Stimulated activated CD8-positive, alpha-beta memory T cell treated with anti-CD3 and anti-CD28 coated beads, Interleukin-12 subunit alpha, Interleukin-12 subunit beta, amount 100 ng/mL, for 24 hours (primary cell): Measurements from ENCODE around the gene DGKH.
A peak's percentile ranks its signal among the peaks of the same experiment; 100 is the strongest.

Experiments used
- DNase-seq: peaks from one replicate; pipeline ENCODE4 v3.0.0-alpha.2; 2020; ENCODE audit errors: extremely low read depth

Gene DGKH

GRCh38 chr13:42048342-42048683 lies at the start of gene DGKH:
Gene DGKH, plus strand, starts transcription at chr13:42048648. Its CDS starts 126 bp downstream, at chr13:42048774.
- DNase-seq, result no peak

- no peak for DNase-seq
Measured at GRCh38 chr13:42000846-42001245, 47.6 kb upstream of the DGKH start.

GRCh38 chr13:42001580-42001979 lies 46.9 kb upstream of the DGKH start:
- DNase-seq, result no peak

GRCh38 chr13:42002066-42002465 lies 46.4 kb upstream of the DGKH start:
- no peak for DNase-seq

- DNase-seq, result no peak
Measured at GRCh38 chr13:42007844-42008243, 40.6 kb upstream of the DGKH start.

GRCh38 chr13:42009057-42009456 lies 39.4 kb upstream of the DGKH start:
- no peak for DNase-seq

GRCh38 chr13:42011601-42012350 lies 36.7 kb upstream of the DGKH start:
- DNase-seq, result no peak

GRCh38 chr13:42014119-42014518 lies 34.3 kb upstream of the DGKH start:
- DNase-seq, result no peak

GRCh38 chr13:42017264-42017663 lies 31.2 kb upstream of the DGKH start:
- no peak for DNase-seq

GRCh38 chr13:42021851-42022250 lies 26.6 kb upstream of the DGKH start:
- no peak for DNase-seq

GRCh38 chr13:42022336-42022735 lies 26.1 kb upstream of the DGKH start:
- no peak for DNase-seq

- DNase-seq, result no peak
Measured at GRCh38 chr13:42022796-42023493, 25.5 kb upstream of the DGKH start.

GRCh38 chr13:42027286-42027685 lies 21.2 kb upstream of the DGKH start:
- no peak for DNase-seq

GRCh38 chr13:42028113-42028799 lies 20.2 kb upstream of the DGKH start:
- DNase-seq, result no peak

- no peak for DNase-seq
Measured at GRCh38 chr13:42035905-42036521, 12.4 kb upstream of the DGKH start.

- no peak for DNase-seq
Measured at GRCh38 chr13:42036711-42037110, 11.7 kb upstream of the DGKH start.

- no peak for DNase-seq
Measured at GRCh38 chr13:42038661-42039456, 9.6 kb upstream of the DGKH start.

- DNase-seq, result no peak
Measured at GRCh38 chr13:42039457-42039945, 8.9 kb upstream of the DGKH start.

GRCh38 chr13:42039946-42040729 lies 8.3 kb upstream of the DGKH start:
- DNase-seq, result peak; percentile 69

GRCh38 chr13:42040730-42041010 lies 7.8 kb upstream of the DGKH start:
- no peak for DNase-seq
